COR-L47 (cell line): Measurements from ENCODE around the gene ACTC1.

ENCODE experiments used
- DNase-seq: peaks from one replicate; lab custom pipeline; 2025; lab: John Stamatoyannopoulos, UW

Gene ACTC1

GRCh38 chr15:34799149-34800101 is 4.1 kb upstream of the ACTC1 start:
- peak; percentile 66 for DNase-seq

- DNase-seq: no peak
These were observed 1.6 kb upstream of the ACTC1 start for GRCh38 chr15:34796847-34797435.

- no peak for DNase-seq
These were observed 651 bp downstream of the ACTC1 start for GRCh38 chr15:34794590-34795206.

GRCh38 chr15:34793901-34794300 is 1.4 kb downstream of the ACTC1 start:
- DNase-seq: no peak

- no peak for DNase-seq
These were observed 2.3 kb downstream of the ACTC1 start for GRCh38 chr15:34793071-34793470.

GRCh38 chr15:34791701-34792100 is 3.6 kb downstream of the ACTC1 start:
- no peak for DNase-seq

- DNase-seq: no peak
These were observed 5.2 kb downstream of the ACTC1 start for GRCh38 chr15:34790121-34790520.

- DNase-seq: no peak
These were observed 6.0 kb downstream of the ACTC1 start for GRCh38 chr15:34789326-34789725.

GRCh38 chr15:34786206-34786605 is 9.1 kb downstream of the ACTC1 start:
- no peak for DNase-seq

GRCh38 chr15:34783991-34784390 is 11.4 kb downstream of the ACTC1 start:
- no peak for DNase-seq

GRCh38 chr15:34783431-34783830 is 11.9 kb downstream of the ACTC1 start:
- DNase-seq: no peak

GRCh38 chr15:34782901-34783300 is 12.4 kb downstream of the ACTC1 start:
- no peak for DNase-seq

- DNase-seq: no peak
These were observed 14.6 kb downstream of the ACTC1 start for GRCh38 chr15:34780725-34781124.

- DNase-seq: no peak
These were observed 18.7 kb downstream of the ACTC1 start for GRCh38 chr15:34776606-34777105.

GRCh38 chr15:34773917-34774316 is 21.4 kb downstream of the ACTC1 start:
- DNase-seq: no peak

GRCh38 chr15:34773013-34773412 is 22.3 kb downstream of the ACTC1 start:
- no peak for DNase-seq

GRCh38 chr15:34772312-34772711 is 23.0 kb downstream of the ACTC1 start:
- no peak for DNase-seq

GRCh38 chr15:34769711-34770110 is 25.6 kb downstream of the ACTC1 start:
- DNase-seq: no peak

- no peak for DNase-seq
These were observed 26.8 kb downstream of the ACTC1 start for GRCh38 chr15:34768530-34768929.

- no peak for DNase-seq
These were observed 29.6 kb downstream of the ACTC1 start for GRCh38 chr15:34765741-34766140.

- DNase-seq: no peak
These were observed 34.4 kb downstream of the ACTC1 start for GRCh38 chr15:34760909-34761308.

- no peak for DNase-seq
These were observed 35.4 kb downstream of the ACTC1 start for GRCh38 chr15:34759992-34760391.

- DNase-seq: peak; percentile 17
These were observed 36.0 kb downstream of the ACTC1 start for GRCh38 chr15:34759347-34759746.
